K562 treated with DMSO at 1 percent for 48 hours (cell line): ENCODE measurements around the gene GPR21. TPM values are rescaled to one million over a fixed set of nuclear protein-coding genes. Genes with fewer than 3 reads are reported as not detected.

Experiments
- total RNA-seq: library from RNA; unstranded; fragments of 300-600 nt; gene quantifications from 2 replicates; pipeline ENCODE4 v1.2.3, GENCODE V29; 2022; ENCODE audit warnings: low replicate concordance; ENCODE audit errors: extremely low read depth

GPR21 gene, protein sequence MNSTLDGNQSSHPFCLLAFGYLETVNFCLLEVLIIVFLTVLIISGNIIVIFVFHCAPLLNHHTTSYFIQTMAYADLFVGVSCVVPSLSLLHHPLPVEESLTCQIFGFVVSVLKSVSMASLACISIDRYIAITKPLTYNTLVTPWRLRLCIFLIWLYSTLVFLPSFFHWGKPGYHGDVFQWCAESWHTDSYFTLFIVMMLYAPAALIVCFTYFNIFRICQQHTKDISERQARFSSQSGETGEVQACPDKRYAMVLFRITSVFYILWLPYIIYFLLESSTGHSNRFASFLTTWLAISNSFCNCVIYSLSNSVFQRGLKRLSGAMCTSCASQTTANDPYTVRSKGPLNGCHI
- total RNA-seq: not detected in 2 replicates

DNA sequence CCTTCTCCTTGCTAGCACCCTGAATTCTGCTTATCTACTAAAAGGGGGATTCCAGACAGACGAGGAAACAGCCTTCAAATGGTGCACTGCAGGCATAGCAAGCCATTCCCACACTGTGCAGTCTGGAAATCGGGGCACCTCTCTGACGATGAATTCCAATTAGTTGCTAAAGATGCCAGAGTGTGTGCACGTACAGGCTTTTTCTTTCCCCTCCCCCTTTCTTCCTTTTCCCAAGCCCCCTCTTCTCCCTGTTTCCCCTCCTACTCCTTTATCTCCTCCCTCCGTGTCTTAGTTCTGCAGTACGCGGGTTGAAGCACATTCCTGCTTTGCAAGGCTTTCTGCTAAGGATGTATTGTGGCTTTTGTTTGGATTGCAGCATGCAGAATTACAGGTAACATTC, at the start of gene GPR21:
Gene GPR21 (plus strand): TSS at position 316 of the 400 bp plus-strand sequence. CDS start 900 bp downstream, outside the sequence.

Other genes starting within 250 kb of the GPR21 start
- not detected in 2 replicates for gene OR5C1, start 244.7 kb upstream of the GPR21 start, total RNA-seq
- not detected in 2 replicates for gene OR1K1, start 233.5 kb upstream of the GPR21 start, total RNA-seq
- gene PDCL, start 205.1 kb upstream of the GPR21 start, total RNA-seq: not detected in 2 replicates
- gene RC3H2, start 128.3 kb upstream of the GPR21 start, total RNA-seq: not detected in 2 replicates
- gene ZBTB6, start 120.3 kb upstream of the GPR21 start, total RNA-seq: not detected in 2 replicates
- not detected in 2 replicates for gene ZBTB26, start 102.2 kb upstream of the GPR21 start, total RNA-seq
- gene RABGAP1, start 92.6 kb upstream of the GPR21 start, total RNA-seq: not detected in 2 replicates
- gene STRBP, start 234.9 kb downstream of the GPR21 start, total RNA-seq: not detected in 2 replicates